Measurements from ENCODE around the gene FAM222A.
A peak's percentile ranks its signal among the peaks of the same experiment; 100 is the strongest.

FAM222A gene

DNA sequence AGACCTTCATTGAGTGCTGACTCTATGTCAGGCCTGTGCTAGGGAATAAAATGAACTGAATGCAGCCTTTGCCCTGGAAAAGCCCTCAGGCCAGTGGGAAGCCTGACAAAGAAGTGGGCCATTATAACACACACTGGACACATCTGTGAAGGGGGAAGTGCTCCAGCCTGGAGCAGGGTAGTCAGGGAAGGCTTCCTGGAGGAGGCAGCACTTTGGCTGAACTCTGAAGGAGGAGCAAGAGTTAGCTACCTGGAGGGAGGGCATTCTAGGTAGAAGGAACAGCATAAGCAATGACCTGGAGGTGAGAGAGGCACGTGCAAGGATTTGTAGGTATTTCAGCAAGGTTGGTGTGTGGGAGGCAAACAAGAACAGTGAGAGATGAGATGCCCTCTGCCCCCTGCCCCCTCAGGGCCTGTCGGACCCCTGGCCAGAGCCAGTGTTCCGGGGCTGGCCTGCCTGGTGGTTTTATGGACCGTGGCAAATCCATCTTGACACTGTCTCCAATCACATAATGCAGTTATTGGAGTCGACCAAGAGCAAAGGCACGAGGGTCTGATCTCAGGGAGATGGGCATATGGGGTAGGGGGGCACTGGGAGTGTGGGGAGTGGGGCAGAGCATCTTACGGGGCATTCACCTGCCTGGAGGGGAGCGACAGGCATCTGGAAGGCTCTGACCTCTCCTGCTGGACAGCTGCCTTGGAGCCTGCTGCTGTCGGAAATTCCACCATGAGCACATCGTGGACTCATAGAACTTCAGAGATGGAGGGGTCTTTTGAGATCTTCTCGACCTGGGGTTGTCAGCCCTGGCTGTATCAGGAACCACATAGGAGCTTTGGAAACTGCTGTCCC lies 2.7 kb upstream of the FAM222A start:
- no peak for DNase-seq (ENCODE audit: low spot score)

DNA sequence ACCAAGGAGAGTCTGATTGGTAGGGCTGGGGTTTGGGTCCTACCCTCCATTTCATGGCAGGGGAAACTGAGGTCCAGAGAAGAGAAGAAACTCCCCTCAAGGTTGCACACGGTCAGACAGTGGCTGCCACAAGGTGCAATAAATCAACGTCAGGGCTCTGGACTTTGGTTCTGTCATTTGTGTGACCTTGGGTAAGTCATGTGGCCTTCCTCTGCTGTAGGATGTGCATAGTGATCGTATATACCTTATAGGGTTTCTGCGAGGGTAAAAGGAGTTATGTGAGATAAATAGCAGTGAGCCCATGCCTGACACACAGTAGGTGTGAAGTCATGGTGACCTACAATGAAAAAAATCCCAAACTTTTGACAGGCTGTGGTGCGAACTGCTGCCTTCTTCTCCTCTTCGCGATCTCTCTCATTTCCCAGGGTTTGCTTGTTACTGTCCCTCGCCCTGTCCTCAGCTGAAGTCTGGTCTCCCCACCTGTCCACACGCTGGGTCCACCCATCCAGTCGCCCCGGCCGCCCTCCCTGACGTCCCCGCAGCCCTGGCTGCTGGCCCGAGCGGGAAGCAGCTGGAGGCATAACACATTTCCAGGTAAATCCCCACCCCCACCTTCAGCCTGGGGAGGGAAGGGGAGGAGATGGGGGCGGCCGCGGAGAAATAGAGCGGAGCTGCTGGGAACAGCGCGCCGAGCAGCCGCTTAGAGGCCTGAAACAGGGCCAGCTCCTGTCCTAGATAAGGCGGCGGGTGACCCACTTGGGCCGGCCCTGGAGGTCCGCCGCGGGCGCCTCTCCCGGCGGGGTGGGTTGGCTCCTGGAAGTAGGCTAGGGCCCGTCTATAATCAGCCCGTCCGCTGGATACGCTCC lies 1.8 kb upstream of the FAM222A start:
- no peak for DNase-seq (ENCODE audit: low spot score)

DNA sequence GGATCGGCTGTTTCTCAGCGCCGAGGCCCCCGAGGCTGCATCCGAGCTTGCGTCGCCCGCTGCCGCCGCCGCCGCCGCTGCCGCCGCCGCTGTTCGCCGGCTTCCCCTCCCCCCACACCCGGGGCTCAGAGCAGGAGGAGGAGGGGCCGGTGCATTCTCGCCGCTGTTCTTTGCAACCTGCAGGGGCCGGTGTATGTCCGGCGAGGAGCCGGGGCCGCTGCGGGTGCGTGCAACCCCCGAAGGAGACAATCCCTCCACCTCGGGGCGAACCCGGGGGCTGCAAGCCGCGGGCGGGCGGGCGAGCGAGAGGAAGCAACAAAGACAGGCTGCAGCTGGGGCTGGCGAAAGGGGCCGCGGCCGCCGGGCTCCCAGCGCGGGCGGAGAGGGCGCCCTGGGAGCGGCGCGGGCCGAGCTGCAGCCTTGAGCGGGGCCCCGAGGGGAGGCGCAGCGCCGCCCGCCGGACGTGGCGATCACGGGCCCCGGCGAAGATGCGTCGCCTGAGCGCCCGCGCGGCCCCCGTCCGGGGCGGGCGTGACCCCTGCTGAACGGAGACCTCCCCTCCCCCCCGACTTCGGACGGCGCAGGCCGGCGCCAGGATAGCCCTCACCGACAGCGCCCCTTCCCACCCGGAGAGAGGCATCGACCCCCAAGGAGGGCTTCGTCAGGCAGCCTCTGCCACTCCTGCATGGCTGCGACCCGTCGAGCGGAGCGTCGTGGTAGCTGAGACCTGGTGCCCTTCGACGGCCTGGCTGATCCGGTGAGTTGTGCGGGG lies 702 bp downstream of the FAM222A start:
- DNase-seq (ENCODE audit: low spot score), result peak; percentile 40

DNA sequence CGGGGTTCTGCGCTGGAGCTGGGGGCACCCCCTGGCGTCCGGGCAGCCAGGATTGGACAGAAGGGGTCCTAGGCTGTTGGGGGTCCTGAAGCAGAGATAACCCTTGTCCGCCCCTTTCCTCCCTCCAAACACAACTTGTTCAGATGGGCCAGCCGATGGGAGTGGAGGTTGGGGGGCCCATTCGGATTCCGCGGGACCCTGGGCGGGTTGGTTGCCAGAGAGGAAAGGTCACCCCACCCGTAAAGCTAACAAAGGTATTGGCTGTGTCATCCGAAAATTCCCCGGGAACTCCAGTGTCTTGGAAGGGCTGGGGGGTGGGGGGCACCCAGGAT lies 1.3 kb downstream of the FAM222A start:
- DNase-seq (ENCODE audit: low spot score), result no peak

DNA sequence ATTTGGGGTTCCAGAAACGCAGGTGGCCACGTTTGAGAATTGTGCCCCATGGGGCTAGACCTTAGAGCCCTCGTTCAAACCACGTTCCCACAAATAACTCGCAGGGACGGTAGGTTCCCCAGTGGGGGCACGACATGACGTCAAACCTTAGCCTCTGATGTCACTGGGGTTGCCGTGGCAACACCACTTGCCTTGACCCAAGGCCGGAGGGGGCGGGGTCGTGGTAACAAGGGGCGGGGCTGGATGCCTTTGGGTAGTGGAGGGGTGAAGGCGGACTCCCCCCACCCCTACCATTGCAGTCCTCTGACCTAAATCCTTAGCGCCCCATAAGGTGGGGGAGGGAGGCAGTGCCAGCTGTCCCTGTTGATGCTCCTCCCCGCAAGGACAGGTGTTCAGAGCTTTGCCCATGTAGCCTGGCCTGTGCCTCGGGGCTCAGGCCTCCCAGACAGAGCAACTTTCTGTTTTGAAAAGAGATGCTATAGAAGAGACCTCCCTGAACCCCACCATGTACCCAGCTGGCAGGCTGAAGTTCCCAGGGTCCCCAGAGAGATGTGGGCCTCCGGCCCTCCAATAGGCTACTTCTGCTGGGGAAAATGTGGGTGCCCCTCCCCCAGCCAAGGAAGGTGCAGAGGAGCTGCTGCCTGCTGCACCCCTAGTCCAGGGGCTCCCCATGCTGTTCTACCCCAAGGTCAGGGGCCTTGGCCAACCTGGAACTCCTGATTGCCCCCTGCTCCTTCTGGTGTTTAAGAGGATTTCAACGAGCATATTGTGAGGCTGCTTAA lies 1.9 kb downstream of the FAM222A start:
- DNase-seq (ENCODE audit: low spot score), result no peak

DNA sequence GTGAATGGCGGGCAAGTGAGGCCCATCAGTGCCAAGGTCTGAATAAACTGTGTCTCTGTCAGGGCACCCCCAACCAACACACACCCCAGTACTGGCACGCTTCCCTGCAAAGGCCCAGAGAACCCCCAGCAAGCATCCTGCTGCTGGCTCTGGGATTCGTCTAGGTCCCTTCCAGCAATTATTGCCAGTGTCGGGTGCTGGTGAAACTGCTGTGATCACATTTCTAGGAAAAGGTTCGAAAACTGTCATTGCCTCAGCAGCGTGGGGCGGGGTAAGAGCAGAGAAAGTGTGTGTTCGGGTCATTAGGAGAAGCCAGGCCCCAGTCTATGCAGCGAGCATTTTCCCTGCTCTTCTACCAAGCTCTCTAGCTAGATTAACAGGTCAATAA lies 2.5 kb downstream of the FAM222A start:
- DNase-seq (ENCODE audit: low spot score), result peak; percentile 40

DNA sequence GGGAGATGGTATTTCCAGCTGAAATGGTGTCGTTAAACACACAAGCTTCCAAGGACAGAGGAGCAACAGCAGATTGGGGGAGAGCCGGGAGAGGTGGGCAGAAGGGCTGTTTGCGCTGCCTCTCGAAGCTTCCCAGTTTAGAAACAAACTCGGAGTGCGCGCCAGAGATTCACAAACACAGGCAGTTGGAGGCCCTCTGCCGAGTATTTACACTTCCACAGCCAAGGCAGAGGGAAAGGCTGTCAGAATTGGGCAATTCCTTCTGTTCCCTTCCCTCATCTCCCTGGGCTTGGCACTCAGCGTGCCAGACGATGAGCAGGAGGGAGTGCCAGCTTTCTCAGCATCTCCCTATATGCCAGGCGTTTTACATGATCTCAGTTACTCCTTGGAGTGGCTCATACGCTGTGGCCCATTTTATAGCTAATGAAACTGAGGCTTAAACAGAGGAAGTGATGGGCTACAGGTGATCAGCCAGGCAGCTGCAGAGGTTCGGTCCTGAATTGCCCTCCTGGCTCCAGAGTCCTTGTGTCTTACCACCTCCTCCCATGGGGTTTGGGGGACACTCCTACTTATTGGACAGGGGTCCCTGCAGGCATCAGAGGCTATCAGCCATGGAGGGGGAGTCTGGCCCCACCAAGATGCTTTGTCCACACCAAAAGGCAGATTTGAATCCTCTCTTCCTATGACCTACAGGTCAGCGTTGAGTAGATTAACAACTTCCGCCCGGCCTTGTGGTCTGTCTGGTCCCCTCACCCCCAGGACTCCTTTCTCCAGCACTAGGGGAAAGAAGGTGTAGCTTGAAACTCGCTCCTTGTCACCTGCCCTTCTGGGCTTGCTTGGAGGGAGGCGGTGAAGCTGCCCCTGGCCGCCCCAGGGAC lies 3.1 kb downstream of the FAM222A start:
- DNase-seq (ENCODE audit: low spot score), result peak; percentile 87

DNA sequence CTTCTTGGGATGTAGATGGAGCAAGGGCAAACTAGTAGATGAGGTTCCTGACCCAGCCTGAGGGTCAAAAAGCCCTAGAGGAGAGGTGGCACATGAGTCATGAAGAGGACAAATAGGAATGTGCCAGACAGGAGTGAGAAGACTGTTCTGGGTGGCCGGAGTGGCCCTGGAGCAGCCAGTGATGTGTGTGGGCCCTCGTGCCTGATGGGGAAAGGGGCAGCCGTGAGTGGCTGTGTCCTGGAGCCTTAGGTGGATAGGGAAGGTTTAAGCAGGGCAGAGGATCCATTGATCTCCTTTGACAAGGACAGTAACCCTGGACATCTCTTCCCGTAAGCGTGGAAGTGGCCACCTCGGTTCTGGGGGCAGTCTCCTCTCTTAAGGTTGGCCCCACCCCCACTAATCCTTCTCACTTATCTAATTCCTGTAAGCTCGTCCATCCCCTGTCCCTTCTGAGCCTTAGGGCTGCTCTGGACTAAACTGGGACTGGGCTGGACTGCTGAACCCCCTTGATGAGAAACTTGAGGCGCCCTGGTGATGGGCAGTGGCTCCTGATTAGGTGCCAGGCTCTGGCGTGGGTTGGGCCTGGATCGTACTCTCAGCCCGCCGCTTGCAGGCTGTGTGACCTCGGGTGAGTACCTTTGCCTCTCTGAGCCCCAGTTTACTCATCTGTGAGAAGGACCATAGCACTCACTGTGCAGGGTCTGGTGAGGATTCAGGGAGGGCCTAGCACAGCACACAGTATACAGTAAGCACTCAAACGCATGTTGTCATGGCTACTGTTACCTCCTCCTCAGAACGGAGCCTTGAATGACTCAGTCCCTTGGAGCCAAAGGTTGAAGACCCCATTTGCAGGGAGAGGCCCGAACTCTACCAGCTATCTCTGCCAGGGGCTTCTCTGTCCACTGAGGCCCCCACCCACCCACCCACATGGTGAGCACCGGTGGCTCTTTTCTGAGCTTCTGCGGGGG lies 4.0 kb downstream of the FAM222A start:
- no peak for DNase-seq (ENCODE audit: low spot score)

DNA sequence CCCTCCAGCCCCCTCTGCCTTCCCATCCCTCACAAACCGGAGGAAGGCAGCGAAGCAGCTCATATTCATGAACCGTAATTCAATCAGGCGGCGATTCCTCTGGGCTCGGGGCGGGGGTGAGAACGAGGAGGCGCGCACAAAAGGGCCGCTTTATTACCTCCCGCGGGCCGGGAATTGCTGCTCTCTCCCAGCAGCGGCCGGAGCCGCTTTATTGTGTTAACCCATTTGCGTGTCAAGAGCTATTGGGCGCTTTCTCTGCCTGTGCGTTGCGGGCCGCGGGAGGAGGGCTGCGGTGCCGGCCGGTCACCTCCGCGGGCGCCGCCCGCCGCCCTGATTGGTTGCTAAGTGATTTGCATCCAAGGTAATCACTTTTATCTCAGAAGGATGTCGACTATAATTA lies 4.8 kb downstream of the FAM222A start:
- peak; percentile 38 for DNase-seq (ENCODE audit: low spot score)

DNA sequence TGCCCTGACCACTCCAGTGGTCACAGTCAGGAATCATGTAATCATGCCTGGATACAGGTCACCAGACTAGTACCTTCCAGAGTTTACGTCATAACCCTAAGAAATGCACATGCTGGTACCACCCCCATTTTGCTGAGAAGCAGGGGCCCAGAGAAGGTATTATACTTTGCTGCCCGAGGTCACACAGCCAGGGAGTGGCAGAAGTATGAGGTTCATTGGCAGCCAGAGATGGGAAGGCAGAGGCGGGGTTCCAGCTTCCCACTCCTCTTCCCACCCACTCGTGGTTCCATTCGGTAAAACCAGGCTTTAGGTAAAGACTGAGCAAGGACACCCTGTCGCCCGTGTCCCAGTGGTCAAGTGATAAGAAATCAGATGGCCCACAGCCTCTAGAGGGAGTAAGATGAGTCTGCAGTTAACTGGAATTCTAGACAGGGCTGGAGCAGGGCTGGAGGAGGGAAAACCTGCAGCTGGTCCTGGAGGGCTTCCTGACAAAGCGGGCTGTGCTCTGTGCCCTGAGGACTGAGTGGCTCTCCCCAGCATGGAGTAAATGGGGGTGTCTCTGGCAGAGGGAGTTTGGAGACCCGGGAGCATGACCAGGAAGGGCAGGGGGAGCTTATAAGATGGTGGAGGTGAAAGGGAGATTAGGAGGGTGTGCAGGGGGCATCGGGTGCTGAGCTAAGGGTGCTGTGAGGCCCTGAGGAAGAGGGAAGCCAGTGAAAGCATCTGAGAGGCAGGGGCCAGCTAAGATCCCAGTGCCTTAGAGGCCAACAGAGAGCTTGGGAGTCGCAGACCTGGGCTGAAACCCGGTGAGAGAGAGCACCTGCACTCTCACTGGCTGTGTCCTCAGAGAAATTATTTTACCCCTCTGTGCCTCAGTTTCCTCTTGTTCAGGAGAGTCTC lies 5.7 kb downstream of the FAM222A start:
- DNase-seq (ENCODE audit: low spot score), result no peak

DNA sequence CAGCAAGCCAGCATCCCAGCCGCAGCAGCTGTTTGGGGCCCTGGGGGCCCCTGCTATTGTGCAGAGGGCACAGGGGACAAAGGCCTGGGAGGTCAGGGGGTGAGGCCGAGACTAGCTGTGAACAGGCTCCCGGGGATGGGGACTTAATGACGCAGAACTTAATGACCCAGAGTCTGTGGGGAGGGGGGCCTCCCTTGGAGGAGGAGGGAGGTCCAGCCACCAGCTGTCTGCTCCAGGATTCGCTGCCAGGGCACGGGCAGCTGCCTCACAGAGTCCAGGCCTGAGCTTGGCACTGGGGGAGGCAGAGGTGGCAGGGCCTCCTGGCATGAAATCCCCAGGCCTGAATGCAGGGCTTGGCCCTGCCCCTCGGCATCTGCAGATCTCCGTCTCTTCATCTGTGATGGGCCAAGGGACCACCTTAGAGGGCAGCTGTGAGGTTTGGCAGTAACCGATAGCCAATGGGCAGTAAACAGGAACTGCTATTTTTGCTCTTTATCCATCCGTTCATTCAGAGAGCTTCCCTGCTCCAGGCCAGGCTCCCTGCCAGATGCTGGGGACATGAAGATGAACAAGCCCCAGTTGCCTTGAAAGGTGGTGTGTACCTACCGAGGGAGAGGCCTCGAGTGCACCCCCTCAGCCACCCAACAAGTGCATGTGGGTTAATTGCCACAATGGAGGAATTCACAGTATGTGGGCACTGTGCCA lies 6.7 kb downstream of the FAM222A start:
- DNase-seq (ENCODE audit: low spot score), result peak; percentile 90

DNA sequence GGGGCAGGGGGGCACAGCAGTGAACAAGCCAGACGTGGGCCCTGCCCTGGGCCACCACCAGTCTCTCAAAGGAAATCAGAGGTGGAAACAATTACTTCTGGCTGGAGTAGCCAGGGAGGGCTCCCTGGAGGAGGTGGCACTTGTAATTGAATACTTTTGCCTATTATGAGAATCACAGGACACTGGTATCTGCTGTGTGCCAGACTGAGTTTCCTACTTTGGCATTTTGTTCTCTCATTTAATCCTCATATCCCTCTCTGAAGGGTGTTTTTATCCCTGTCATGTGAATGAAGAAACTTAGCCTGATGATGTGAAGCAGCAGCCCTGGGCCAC lies 7.2 kb downstream of the FAM222A start:
- no peak for DNase-seq (ENCODE audit: low spot score)

DNA sequence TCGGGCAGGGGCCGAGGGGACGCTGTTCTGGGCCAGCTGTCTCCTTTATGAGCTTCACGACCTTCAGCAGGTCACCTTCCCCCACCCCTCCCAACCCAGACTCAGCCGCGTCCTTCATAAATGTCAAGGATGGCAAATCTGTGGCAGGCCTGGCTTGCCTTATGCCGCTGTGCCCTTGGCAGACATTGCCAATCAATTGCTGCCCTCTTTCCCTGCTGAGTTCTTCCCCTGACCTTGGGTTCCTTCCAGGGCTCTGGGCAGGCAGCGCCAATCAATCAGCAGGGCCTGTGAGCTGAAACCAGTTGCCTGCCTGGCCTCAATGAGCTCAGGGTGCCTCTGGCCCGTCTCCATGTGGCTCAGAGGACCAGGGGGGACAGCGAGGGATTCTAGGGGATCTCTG lies 7.7 kb downstream of the FAM222A start:
- DNase-seq (ENCODE audit: low spot score), result peak; percentile 57

DNA sequence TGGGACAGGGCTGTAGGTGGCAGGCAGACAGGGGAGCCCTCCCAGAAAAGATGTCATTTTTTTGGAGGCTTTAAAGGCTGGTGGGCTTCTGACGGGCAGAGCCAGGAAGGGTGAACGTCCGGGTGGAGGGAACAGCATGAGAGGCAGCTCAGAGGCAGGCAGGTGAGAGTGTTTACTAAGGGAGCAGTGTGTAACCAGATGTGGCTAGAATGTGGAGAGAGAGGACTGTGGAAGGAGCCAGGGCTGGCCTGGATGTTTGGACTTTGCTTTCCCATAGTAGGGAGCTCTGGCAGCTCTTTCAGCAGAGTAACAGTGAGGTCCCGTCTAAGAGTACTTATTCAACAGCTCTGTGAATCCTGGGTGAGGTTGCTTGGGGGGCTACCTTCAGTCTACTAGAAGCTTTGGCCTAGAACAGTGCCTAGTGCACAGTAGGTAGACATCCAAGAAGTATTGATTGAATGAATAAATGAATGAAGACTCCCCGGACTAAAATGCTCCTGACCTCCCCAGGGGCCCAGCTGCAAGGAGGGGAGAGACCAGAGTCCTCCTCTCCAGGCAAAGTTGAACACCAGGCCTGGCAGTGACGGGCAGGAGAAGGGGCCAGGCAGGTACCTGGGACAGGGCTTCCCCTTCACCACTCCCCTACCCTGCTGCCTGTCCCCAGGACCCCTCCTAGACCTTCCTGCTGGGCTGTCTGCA lies 8.5 kb downstream of the FAM222A start:
- DNase-seq (ENCODE audit: low spot score), result no peak

DNA sequence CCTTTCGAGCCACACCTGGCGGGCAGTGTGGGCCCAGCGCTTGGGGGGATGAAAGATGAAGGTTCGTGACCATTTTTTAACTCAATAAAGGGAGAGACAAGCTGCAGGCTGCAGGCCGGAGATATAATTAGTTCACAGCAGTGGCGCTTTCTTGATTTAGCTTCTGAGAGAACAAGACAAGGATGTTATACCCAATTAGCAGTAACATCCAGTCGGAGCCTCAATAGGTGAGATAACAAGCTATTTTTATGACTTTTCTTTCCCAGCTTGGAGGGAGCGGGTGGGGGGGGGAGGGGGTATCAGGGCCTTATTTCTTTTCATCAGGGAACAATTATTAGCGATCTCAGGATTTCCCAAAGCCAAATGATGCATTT lies 9.1 kb downstream of the FAM222A start:
- no peak for DNase-seq (ENCODE audit: low spot score)

DNA sequence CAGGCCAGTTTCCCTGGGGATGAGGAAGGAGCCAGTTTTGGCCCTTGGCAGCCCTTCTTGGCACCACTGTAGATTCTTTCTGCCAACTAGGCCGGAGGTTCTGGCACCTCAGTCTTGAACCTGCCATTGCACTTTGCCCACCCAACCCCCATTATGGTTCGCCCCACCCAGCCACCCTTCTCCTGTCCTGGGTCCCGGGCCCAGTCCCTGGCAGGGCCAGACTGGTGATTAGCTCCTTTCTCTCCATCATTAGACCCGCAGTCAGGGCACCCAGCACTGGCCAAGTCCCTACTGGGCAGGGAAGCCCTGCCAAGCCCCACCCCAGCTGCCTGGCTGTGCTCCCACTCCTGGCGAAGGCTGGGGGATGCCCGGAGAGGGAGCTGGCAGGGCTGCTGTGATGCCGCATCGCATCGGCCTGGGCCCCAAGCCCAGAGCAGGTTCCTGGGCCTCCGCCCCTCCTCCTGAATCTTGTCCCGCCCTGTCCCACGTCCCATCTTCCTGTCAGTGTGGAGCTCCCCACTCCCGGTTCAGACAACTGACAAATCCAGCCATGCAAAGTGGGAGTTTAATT lies 9.8 kb downstream of the FAM222A start:
- peak; percentile 92 for DNase-seq (ENCODE audit: low spot score)

DNA sequence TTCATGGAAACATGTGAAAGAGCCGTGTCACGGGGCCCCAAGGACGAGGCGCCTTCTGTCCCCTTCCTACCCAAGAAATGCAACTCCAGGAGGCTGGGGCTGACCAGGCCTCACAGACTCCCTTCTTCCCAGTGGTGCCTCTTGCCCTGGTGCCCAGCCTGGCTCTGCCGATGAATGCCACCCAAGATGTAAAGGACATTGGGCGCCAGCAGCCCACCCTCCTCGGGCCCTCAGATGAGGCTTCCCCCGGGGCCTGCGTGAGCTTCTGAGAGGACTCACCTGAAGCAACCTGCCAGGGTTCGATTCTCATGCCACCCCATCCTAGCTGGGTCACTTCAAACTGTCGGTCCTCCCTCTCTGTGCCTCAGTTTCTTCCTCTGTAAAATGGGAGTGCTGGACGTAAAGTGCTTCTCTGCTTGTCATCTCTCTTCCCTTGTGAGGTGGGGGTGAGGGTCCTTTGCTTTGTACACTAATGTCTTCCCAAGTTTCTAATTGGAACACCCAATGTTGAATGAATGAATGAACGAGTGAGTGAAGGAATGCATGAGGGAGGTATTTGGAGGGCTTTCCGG lies 10.8 kb downstream of the FAM222A start:
- DNase-seq (ENCODE audit: low spot score), result no peak

All from Ammon's horn (tissue), 1 donor.